Measurements from ENCODE around the gene SPAG17.

SPAG17 gene

DNA sequence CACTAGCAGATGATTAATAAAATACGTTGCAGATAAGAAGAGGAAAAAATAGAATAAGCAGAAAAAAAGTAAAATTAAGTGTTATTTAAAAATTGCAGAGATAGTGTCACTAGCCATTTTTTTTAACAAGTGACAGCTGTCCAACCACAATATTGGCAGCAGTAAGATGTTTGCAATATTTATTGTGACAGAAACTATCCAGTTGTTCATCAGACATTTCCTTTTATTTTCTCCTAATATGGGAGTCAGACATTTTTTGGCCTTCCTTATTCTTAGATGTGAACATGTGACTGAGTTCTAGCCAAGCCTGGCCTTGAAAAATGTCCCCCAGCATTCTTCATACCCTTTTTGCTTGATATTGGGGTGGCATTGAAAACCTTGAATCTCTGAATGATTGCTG is 3.4 kb upstream of the SPAG17 start:
- no peak for ATAC-seq

DNA sequence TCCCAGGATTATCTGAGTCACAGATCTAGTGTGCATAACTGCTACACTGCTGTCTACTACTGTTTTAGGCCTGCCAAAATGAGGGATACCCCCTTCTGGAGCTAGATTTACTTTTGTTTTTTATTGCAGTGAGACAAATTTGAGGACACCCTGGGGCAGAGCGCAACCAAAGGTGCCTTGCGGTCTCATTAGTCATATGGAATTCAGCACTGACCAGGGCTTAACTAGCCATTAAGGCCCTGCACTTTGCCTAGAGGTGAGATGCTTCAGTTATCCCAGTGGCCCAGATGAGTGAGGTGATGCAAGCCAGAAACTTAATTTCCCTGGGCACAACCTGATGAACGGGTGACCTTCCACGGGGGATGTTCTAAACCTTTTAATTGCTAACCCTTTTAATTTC is 998 bp upstream of the SPAG17 start:
- no peak for TF ChIP-seq OSR1 (CRISPR knock-in tag; IDR thresholded peaks at IDR 0.05)
- no peak for TF ChIP-seq RARB (CRISPR knock-in tag; IDR thresholded peaks at IDR 0.05)
- TF ChIP-seq, protein P1, sequence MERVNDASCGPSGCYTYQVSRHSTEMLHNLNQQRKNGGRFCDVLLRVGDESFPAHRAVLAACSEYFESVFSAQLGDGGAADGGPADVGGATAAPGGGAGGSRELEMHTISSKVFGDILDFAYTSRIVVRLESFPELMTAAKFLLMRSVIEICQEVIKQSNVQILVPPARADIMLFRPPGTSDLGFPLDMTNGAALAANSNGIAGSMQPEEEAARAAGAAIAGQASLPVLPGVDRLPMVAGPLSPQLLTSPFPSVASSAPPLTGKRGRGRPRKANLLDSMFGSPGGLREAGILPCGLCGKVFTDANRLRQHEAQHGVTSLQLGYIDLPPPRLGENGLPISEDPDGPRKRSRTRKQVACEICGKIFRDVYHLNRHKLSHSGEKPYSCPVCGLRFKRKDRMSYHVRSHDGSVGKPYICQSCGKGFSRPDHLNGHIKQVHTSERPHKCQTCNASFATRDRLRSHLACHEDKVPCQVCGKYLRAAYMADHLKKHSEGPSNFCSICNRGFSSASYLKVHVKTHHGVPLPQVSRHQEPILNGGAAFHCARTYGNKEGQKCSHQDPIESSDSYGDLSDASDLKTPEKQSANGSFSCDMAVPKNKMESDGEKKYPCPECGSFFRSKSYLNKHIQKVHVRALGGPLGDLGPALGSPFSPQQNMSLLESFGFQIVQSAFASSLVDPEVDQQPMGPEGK (CRISPR knock-in tag; IDR thresholded peaks at IDR 0.05; ENCODE audit: borderline replicate concordance), result no peak
- no peak for TF ChIP-seq ESRRG (CRISPR knock-in tag; IDR thresholded peaks at IDR 0.05)
- no peak for TF ChIP-seq ZFP3 (CRISPR knock-in tag; IDR thresholded peaks at IDR 0.05)
- TF ChIP-seq ZNF70 (CRISPR knock-in tag; IDR thresholded peaks at IDR 0.05), result no peak
- TF ChIP-seq, protein P2, sequence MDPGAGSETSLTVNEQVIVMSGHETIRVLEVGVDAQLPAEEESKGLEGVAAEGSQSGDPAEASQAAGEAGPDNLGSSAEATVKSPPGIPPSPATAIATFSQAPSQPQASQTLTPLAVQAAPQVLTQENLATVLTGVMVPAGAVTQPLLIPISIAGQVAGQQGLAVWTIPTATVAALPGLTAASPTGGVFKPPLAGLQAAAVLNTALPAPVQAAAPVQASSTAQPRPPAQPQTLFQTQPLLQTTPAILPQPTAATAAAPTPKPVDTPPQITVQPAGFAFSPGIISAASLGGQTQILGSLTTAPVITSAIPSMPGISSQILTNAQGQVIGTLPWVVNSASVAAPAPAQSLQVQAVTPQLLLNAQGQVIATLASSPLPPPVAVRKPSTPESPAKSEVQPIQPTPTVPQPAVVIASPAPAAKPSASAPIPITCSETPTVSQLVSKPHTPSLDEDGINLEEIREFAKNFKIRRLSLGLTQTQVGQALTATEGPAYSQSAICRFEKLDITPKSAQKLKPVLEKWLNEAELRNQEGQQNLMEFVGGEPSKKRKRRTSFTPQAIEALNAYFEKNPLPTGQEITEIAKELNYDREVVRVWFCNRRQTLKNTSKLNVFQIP (CRISPR knock-in tag; IDR thresholded peaks at IDR 0.05; ENCODE audit: borderline replicate concordance, low read depth), result no peak
- no peak for TF ChIP-seq ZNF565 (CRISPR knock-in tag; conservative IDR thresholded peaks at IDR 0.05; ENCODE audit: low read depth)
- no peak for TF ChIP-seq ZFP30 (CRISPR knock-in tag; IDR thresholded peaks at IDR 0.05)
- TF ChIP-seq ZC3H10 (CRISPR knock-in tag; IDR thresholded peaks at IDR 0.05), result no peak
- no peak for TF ChIP-seq TCF4 (CRISPR knock-in tag; IDR thresholded peaks at IDR 0.05; ENCODE audit: borderline replicate concordance)
- no peak for TF ChIP-seq BACH2 (CRISPR knock-in tag; IDR thresholded peaks at IDR 0.05; ENCODE audit: borderline replicate concordance)
- TF ChIP-seq ISL1 (CRISPR knock-in tag; IDR thresholded peaks at IDR 0.05), result no peak
- no peak for ATAC-seq

More for the DNA sequence above, 3.4 kb upstream of the SPAG17 start:
- TF ChIP-seq ZNF70 (CRISPR knock-in tag; IDR thresholded peaks at IDR 0.05), result no peak
- TF ChIP-seq RARB (CRISPR knock-in tag; IDR thresholded peaks at IDR 0.05), result no peak
- TF ChIP-seq ZNF565 (CRISPR knock-in tag; conservative IDR thresholded peaks at IDR 0.05; ENCODE audit: low read depth), result no peak
- no peak for TF ChIP-seq CSDC2 (CRISPR knock-in tag; IDR thresholded peaks at IDR 0.05)
- TF ChIP-seq ZFP30 (CRISPR knock-in tag; IDR thresholded peaks at IDR 0.05), result no peak
- no peak for TF ChIP-seq SNAI2 (CRISPR knock-in tag; IDR thresholded peaks at IDR 0.05)
- TF ChIP-seq, protein P2 (CRISPR knock-in tag; IDR thresholded peaks at IDR 0.05; ENCODE audit: borderline replicate concordance, low read depth), result no peak
- no peak for TF ChIP-seq TOX (CRISPR knock-in tag; IDR thresholded peaks at IDR 0.05; ENCODE audit: borderline replicate concordance)
- no peak for TF ChIP-seq GLIS3 (CRISPR knock-in tag; IDR thresholded peaks at IDR 0.05)
- TF ChIP-seq, protein P3, sequence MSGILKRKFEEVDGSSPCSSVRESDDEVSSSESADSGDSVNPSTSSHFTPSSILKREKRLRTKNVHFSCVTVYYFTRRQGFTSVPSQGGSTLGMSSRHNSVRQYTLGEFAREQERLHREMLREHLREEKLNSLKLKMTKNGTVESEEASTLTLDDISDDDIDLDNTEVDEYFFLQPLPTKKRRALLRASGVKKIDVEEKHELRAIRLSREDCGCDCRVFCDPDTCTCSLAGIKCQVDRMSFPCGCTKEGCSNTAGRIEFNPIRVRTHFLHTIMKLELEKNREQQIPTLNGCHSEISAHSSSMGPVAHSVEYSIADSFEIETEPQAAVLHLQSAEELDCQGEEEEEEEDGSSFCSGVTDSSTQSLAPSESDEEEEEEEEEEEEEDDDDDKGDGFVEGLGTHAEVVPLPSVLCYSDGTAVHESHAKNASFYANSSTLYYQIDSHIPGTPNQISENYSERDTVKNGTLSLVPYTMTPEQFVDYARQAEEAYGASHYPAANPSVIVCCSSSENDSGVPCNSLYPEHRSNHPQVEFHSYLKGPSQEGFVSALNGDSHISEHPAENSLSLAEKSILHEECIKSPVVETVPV (CRISPR knock-in tag; IDR thresholded peaks at IDR 0.05), result no peak
- no peak for TF ChIP-seq ISL1 (CRISPR knock-in tag; IDR thresholded peaks at IDR 0.05)
- TF ChIP-seq ESRRG (CRISPR knock-in tag; IDR thresholded peaks at IDR 0.05), result no peak
- TF ChIP-seq OSR1 (CRISPR knock-in tag; IDR thresholded peaks at IDR 0.05), result no peak
- TF ChIP-seq, protein P4, sequence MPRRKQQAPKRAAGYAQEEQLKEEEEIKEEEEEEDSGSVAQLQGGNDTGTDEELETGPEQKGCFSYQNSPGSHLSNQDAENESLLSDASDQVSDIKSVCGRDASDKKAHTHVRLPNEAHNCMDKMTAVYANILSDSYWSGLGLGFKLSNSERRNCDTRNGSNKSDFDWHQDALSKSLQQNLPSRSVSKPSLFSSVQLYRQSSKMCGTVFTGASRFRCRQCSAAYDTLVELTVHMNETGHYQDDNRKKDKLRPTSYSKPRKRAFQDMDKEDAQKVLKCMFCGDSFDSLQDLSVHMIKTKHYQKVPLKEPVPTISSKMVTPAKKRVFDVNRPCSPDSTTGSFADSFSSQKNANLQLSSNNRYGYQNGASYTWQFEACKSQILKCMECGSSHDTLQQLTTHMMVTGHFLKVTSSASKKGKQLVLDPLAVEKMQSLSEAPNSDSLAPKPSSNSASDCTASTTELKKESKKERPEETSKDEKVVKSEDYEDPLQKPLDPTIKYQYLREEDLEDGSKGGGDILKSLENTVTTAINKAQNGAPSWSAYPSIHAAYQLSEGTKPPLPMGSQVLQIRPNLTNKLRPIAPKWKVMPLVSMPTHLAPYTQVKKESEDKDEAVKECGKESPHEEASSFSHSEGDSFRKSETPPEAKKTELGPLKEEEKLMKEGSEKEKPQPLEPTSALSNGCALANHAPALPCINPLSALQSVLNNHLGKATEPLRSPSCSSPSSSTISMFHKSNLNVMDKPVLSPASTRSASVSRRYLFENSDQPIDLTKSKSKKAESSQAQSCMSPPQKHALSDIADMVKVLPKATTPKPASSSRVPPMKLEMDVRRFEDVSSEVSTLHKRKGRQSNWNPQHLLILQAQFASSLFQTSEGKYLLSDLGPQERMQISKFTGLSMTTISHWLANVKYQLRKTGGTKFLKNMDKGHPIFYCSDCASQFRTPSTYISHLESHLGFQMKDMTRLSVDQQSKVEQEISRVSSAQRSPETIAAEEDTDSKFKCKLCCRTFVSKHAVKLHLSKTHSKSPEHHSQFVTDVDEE (CRISPR knock-in tag; IDR thresholded peaks at IDR 0.05), result no peak
- TF ChIP-seq, protein P1 (CRISPR knock-in tag; IDR thresholded peaks at IDR 0.05; ENCODE audit: borderline replicate concordance), result no peak

Data from SK-N-SH treated with all-trans-retinoic acid at 6 μM for 48 hours (cell line).